Measurements from ENCODE around the gene ICAM2.

DNA sequence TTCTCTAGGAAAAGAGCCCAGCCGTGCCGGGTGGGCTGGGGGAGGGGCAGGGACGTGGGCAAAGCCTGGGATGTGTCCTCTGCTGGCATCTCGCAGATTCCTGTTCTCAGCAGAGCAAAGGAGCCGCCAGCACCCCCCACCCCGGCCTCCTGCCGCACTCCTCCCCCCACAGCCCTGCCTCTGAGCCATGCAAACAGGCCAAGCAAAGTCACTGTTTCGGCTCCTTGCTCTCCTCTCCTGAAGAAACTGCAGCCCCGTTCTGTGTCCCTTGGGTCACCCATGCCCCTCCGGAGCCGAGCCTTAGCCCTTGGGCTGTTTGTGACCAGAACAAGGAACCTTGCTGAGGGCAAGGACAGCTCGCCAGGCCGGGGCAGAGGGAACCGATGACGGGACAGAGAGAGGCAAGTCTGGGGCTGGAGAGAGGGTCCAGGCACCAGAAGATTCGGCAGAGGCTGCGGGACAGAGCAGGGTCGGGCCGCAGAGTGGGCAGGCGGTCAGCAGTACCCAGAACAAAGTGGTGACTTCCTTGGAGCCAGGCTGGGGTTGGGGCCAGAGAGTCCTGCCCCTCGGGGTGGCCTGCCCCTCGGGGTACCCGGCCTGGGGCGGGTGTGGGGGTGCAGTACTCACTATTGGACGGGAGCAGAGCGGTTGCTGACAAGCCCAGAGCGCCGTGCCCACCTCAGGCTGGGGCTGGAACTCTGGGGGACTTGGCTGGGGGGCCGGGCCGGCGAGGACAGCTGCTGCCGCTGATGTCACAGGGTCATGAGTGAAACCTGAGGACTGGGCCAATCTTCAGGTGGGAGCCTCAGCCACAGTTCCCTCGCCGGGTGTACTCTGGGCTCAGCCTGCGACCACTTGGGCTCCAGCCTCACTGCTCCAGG, 31.5 kb downstream of the ICAM2 start:
- TF ChIP-seq CTCF (IDR thresholded peaks at IDR 0.05) = no peak
- TF ChIP-seq EZH2 (IDR thresholded peaks at IDR 0.05) = no peak
- TF ChIP-seq EZH2phosphoT487 (IDR thresholded peaks at IDR 0.05) = no peak
